Hindlimb muscle (tissue), 1 donor: Measurements from ENCODE around the gene RND1. TPM values are rescaled to one million over a fixed set of nuclear protein-coding genes. Genes with fewer than 3 reads are reported as not detected.
A peak's percentile ranks its signal among the peaks of the same experiment; 100 is the strongest.
"Not testable (repeated sequence)": the region's sequence is repeated elsewhere in the genome, so short reads cannot be mapped to it uniquely, and the experiment has no call there.

Experiments used
- DNase-seq: peaks from one replicate; pipeline ENCODE4 v3.0.0-alpha.2; 2013
- polyA plus RNA-seq: library from polyadenylated mRNA; unstranded; fragments of 120-200 nt; gene quantifications from one replicate; pipeline ENCODE4 v1.2.1, GENCODE V29; 2013; ENCODE audit not compliant: insufficient read length

The RND1 gene
- polyA plus RNA-seq, 1 donor: 0.37 TPM

GRCh38 chr12:48866052-48866711, 512 bp upstream of the RND1 start:
- no peak for DNase-seq

DNA sequence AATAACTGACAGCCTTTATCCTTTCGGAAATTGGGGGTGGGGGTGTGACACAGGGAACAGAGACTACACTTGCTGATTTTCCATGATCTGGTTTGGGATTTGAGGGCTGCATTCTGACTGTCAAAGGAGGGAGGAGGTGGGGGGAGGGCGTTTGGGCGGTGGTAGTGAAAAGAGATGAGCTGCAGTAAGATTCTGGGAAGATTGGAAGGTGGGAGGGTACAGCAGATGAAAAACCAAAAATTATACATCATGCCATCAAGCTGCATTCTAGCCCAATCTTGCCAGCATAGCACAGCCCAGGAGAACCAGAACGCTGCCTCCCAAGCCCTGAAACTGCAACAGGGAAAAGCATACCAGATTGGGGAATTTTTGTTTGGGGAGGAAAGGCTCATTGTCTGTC, 2.4 kb downstream of the RND1 start:
- no peak for DNase-seq

- no peak for DNase-seq
These were observed 2.9 kb downstream of the RND1 start for GRCh38 chr12:48862760-48863159.

DNA sequence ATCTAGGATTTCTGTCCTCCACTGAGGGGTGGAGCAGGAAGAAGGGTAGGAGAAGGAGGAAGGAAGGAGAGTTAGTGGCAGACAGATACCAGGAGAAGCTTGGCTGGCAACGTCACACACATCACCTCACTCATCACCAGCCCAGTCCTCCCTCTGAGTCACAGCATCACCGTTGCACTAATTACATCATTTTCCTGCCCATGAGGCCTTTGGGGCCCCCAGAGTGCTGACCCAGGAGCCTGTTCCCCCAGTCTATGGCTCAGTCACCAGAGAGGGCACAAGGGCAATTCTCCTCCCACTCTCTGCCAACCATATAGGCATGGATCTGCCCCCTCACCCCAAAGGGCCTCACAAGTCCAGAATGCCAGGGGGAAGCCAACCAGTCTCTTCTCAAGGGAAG, 4.6 kb downstream of the RND1 start:
- DNase-seq: no peak

DNA sequence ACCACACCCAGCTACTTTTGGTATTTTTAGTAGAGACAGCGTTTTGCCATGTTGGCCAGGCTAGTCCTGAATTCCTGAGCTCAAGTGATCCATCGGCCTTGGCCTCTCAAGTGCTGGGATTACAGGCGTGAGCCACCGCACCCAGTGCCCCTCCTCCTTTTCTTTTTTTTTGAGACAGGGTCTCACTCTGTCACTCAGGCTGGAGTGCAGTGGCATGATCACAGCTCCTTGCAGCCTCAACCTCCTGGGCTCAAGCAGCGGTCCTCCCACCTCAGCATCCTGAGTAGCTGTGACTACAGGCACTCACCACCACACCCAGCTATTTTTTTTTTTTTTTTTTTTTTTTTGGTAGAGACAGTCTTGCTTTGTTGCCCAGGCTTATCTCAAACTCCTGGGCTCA, 5.4 kb downstream of the RND1 start:
- DNase-seq: not testable (repeated sequence)

DNA sequence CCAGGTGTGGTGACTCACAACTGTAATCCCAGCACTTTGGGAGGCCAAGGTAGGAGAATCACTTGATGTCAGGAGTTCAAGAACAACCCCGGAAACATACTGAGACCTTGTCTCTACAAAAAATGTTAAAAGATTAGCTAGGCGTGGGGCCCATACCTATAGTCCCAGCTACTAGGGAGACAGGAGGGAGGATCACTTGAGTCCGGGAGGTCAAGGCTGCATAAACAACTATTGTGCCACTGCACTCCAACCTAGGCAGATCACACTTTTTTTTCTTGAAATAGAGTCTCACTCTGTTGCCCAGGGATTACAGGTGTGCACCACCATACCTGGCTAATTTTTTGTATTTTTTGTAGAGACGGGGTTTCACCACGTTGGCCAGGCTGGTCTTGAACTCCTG, 6.1 kb downstream of the RND1 start:
- DNase-seq: no peak

DNA sequence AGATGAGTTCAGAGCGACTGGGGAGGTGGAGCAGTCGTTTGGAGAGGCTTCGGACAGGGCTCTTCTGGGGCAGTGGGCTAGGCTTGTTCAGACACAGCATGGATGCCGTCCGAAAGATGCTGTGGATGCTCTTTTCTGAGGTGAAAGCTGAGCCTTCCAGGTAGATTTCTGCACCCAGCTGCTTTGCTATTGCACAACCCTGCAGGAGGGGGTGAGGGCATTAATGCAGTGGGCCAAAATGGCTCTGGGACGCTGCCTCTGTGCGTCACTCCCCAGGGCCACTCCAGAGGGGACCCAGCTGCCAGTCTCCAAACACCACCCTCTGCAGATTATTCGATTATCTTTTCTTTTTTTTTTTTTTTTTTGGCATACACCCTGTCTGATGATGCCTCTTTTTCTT, 7.6 kb downstream of the RND1 start:
- DNase-seq: no peak

DNA sequence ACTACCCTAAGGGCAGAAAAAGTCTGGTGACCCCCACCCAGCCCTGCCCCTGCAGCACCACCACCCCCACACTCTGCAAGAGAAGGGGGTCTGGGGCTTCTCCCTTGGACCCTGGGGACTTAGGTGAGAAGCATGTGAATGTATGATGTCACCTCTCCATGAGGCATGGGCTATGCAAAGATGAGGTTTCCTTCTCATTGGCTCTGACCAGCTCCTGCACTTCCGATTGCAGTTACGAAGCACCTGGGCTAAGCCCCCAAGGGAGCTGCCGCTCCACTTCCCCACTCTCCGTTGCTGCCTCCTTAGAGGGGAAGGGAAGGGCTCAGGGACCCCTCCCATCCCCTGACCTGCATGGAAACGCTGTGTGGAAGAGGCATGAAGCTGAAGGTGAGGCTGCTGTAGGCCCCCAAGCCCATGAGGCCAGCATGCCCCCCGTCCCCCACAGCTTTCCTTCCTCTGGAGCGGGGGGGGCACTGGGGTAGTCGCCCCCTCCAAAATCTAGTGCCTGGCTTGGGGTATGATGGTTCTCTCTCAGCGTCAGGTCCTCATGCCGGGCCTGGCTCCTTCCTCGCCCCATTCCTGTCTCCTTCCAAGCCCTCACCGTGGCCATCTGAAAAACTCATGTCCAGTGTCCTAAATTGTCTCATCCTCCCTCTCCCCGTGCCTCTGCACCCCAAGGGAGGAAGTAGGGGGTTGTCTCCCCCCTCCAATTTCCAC, 8.2 kb downstream of the RND1 start:
- no peak for DNase-seq

GRCh38 chr12:48856379-48856778, 9.3 kb downstream of the RND1 start:
- no peak for DNase-seq

DNA sequence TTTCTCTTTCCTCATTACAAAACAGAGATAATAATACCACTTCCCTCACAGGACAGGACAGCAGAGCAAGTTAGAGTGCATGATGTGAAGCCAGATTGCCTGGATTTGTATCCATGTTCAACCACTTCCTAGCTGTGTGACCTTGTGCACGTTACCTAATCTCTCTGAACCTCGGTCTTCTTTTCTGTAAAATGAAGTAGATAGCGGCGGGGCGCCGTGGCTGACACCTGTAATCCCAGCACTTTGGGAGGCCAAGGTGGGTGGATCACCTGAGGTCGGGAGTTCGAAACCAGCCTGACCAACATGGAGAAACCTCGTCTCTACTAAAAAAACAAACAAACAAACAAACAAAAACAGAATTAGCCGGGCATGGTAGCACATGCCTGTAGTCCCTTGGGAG, 10.7 kb downstream of the RND1 start:
- DNase-seq: not testable (repeated sequence)

GRCh38 chr12:48854488-48854887, 11.2 kb downstream of the RND1 start:
- DNase-seq: no peak

DNA sequence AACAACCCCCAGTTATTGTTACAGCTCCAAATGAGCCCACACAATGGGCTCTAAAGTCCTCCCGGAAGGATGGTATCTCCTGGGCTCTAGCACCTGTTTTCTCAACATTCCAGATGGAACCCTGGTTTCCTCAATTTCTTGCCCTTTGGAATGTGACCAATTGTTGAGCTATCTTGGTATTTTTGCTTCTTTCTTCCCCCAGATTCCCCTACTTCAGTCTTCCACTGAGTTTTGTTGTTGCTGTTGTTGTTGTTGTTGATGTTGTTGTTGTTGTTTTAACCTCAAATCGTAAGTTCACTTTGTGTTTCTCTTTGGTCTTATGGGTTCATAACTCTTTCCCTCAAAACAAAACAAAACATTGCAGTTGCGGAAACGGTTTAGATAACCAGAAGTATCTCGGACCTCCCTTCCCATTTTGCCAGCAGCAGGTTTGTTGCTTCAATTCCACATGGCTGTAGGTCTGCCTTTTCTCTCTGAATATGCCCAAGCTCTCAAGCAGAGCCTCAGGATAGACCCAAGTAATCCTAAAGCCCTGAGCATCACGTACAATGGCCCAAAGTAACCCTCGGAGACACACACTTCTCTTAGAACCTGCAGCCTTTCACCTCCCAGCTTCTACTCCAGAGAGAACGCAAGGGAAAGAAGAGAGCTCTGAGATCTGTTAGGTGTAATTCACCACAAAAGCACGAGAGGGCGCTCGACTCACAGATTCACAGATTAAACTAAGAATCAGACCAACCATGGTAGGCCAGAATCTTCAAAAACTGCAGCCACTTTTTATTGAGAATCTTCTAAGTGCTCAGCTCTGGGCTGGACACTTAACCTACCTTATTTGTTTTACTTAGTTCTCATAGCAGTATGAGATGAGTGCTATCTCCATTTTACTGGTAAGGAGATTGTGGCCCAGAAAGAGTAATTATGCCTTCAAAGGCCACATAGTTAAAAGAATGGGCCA, 12.7 kb downstream of the RND1 start:
- peak; percentile 90 for DNase-seq

- DNase-seq: peak; percentile 98
These were observed 13.6 kb downstream of the RND1 start, which contains the start of gene DDX23 for GRCh38 chr12:48851883-48852733. Gene DDX23, minus strand, starts transcription at chr12:48852163. Its CDS starts 6,381 bp downstream, at chr12:48845782.

DNA sequence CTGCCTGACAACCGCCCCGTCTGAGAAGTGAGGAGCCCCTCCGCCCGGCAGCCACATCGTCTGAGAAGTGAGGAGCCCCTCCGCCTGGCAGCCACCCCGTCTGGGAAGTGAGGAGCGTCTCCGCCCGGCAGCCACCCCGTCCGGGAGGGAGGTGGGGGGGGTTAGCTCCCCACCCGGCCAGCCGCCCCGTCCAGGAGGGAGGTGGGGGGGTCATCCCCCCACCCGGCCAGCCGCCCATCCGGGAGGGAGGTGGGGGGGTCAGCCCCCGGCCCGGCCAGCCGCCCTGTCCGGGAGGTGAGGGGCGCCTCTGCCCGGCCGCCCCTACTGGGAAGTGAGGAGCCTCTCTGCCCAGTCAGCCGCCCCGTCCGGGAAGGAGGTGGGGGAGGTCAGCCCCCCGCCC, 23.6 kb downstream of the RND1 start:
- DNase-seq: not testable (repeated sequence)

DNA sequence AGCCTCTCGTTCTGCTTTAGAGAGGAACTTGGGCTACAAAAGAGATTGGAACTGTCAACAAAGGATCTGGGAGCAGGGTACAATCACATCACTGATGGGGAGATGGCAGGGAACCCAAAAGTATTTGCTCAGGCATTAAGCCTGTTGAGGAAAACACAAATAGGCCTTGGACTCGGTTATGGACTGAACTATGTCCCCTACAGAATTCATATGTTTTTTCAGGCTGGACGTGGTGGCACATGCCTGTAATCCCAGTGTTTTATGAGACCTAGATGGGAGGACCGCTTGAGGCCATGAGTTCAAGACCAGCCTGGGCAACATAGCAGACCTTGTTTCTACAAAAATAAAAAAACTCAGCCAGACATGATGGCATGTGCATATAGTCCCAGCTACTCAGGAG, 27.6 kb downstream of the RND1 start:
- no peak for DNase-seq

GRCh38 chr12:48832321-48833060, 33.2 kb downstream of the RND1 start:
- DNase-seq: no peak

DNA sequence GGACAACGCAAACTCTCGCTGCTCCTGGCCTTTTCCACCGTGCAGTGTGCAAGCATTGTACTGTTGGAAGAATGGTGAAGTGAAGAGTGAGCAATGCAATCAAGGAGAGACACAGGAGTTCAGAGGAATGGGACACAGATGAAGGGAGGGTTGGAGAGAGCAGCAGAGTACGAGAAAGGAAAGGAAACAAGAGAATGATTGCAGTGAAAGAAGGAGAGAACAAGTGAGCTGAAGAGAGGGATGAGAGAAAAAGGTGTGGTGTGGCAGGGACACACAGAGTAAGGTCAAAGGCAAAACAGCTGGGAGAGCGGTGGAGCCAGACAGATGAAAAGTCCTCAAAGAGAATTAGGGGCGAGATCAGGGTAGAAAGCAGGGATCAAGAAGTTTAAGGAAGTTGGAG, 34.4 kb downstream of the RND1 start:
- DNase-seq: no peak

DNA sequence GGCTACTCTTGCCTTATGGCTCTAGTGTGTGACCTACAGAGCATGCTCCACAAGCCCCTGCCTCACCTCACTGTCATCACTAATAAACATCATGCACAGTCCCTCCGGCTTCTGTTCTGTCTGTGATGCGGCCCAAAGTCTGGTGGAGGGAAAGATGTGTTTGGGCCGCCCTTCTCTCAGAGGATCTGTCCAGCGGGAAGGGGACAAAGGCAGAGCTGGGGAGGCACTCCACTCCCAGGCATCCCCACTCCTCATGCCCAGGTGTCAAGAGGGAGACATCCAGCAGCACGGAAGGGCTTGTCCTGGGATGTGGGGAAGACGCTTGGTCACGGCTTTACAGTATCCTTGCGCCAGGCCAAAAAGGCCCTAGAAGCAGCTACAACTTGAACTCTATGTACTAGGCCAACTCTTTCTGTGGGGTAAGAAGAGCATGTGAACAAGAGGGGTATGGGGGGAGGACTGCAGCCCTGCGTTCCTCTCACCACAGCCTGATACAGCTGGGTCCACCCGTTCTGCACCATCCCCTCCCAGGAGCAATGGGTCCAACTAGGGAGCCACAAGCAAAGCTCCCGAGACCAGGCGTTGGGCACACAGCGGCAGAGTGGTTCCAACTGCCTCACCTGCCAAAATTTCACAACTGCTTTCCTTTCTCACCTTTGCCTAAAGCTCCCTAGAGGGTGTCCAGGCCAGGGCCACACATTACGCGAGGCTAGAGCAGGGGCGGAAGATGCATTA, 36.7 kb downstream of the RND1 start:
- no peak for DNase-seq

DNA sequence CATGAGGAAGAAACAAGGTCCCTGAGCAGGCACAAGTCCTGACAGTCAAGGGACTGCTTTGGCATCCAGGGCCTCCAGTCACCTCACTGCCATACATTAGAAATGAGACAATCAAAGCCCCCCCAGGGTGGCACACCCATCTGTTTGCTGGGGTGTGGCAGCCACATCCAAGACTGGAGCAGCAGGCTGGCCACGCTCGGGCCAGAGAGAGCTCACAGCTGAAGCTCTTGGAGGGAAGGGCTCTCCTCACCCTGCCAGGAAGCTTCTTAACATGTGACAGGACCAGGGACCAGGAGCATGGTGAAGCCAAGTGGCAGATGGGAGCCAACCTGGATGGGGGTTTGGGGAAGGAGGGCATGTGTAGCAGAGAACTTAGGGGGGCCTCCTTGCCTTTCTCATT, 37.4 kb downstream of the RND1 start:
- DNase-seq: no peak

DNA sequence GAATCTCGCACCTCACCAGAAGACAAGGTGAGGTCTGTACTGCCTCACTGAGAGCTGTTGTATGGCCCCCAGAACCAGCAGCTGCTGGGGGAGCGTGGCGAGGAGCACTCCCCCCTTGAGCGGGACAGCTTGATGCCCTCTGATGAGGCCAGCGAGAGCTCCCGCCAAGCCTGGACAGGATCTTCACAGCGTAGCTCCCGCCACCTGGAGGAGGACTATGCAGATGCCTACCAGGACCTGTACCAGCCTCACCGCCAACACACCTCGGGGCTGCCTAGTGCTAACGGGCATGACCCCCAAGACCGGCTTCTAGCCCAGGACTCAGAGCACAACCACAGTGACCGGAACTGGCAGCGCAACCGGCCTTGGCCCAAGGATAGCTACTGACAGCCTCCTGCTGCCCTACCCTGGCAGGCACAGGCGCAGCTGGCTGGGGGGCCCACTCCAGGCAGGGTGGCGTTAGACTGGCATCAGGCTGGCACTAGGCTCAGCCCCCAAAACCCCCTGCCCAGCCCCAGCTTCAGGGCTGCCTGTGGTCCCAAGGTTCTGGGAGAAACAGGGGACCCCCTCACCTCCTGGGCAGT, 38.1 kb downstream of the RND1 start:
- DNase-seq: no peak
